Pericardium fibroblast (primary cell): ENCODE measurements around the gene MALRD1. TPM values are rescaled to one million over a fixed set of nuclear protein-coding genes. Genes with fewer than 3 reads are reported as not detected.

Experiments
- total RNA-seq: library from RNA; depleted of rRNA; stranded (reverse); fragments of >200 nt; gene quantifications from 2 replicates; pipeline ENCODE4 v1.2.3, GENCODE V29; 2015

MALRD1 gene
- total RNA-seq, result 0.12 and 0.17 TPM in 2 replicates

DNA sequence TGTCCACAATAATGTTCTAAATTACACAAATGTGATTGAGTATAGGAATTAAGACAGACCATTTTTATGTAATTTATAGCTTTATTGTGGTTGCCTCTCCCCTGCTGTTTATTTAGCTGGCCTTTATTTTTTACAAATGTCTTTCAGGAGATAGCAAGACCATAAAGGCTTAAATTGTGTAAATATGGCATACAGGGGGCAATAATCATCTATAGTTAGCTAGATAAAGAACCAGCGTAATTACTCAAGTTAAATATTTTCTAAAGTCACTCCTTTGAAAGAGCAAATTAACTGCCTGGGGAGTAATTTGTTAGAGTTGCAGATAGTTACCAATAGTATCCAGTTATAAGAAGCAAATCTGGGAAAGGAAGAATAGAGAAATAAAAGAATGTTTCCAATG lies at the start of gene MALRD1:
MALRD1 (plus strand) TSS at position 313 of the 400 bp plus-strand sequence. CDS start 138 bp downstream, outside the sequence.

